Neuron (in vitro differentiated cells): ENCODE data around the gene TUSC2.

Experiments
- H2AFZ ChIP-seq: one replicate; pipeline ENCODE4 v1.6.1; 2013; ENCODE audit warnings: low read depth, mild to moderate bottlenecking, inconsistent platforms, low read length, moderate library complexity
- H3K27me3 ChIP-seq: one replicate; pipeline ENCODE4 v1.6.1; 2013; ENCODE audit warnings: low read length; ENCODE audit not compliant: insufficient read depth
- H3K36me3 ChIP-seq: one replicate; pipeline ENCODE4 v1.6.1; 2013; ENCODE audit warnings: low read length; ENCODE audit not compliant: insufficient read depth
- H3K4me1 ChIP-seq: one replicate; pipeline ENCODE4 v1.6.1; 2013; ENCODE audit warnings: low read length; ENCODE audit not compliant: insufficient read depth
- H3K4me3 ChIP-seq: 2 replicates; pipeline ENCODE4 v1.5.1; 2013; ENCODE audit warnings: mild to moderate bottlenecking, low read length, moderate library complexity
- H3K9me3 ChIP-seq: one replicate; pipeline ENCODE4 v1.6.1; 2013; ENCODE audit warnings: low read length

Gene TUSC2

DNA sequence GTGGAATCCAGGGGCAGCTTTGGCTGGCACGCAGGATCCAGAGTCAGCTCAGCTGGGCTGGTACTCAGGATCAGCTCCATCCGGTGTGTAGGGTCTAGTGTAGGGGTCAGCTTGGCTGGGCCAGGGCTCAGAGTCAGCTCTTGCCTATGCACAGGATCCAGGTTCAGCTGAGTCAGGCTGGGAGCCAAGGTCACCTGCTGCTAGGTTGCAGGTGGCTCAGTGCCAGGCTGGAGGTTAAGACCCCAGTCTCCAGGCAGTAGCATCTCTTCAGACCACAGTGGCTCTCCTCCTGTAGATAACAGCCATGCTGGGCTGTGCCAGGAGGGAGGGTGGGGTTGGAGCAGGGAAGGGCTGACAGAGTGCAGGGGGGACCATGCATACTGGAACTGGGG lies 30.6 kb downstream of the TUSC2 start:
- Histone ChIP-seq H3K36me3 (no peaks in the 10 kb centered on the region), H3K9me3 (no peaks in the 10 kb centered on the region), H3K4me1 (peaks cover 21% of the 10 kb centered on the region), H3K27me3 (no peaks in the 10 kb centered on the region), H3K4me3 (no peak overlapping the region), H2AFZ (no peak overlapping the region)

GRCh38 chr3:50296721-50297383 lies 31.2 kb downstream of the TUSC2 start:
- Histone ChIP-seq H3K4me1 (peaks cover 21% of the 10 kb centered on the region), H3K36me3 (no peaks in the 10 kb centered on the region), H2AFZ (no peak overlapping the region), H3K9me3 (no peaks in the 10 kb centered on the region), H3K4me3 (no peak overlapping the region), H3K27me3 (no peaks in the 10 kb centered on the region)

DNA sequence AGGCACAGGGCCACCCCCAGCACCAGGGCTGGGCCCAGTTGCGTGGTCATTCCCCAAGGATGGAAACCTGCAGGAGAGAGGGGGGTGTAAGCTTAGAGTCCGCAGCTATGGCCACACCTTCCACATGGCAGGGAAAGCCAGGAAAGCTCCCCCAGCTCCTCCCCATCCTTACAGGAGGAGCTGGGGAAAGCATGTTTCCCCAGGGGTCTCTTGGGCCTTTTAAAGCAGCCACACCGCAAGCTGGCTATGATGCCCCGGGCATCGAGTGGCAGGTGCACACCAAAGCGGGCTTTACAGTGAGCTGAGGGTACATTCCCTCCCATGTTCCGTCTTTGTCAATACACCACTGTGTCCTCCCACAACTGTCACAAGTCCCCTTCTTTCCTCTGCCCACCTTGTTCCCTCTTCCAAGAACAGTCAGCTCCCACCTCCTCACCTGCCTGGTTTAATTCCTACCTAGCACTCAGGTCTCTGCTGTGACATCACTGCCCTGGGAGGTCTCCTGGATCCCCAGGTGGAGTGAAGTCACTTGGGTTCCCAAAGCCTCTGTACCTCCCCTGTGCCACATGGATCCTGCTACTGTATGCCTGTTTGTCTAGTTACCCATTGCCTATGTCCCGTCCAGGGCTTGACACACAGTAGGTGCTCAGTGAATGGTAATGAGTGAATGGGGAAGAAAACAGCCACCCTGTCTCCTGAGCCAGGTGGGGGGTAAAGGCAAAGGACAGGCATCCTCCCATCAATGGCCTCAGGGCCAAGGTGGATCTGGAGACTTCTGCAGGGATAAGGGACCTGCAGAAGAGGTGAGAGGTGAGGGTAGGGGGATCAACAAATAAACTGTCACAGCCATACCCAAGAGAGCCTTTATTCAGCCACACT lies 32.2 kb downstream of the TUSC2 start:
- H3K9me3 ChIP-seq: no peaks in the 10 kb centered on the region
- H2AFZ ChIP-seq: no peak overlapping the region
- H3K4me1 ChIP-seq: peaks cover 30% of the 10 kb centered on the region
- no peak overlapping the region for H3K4me3 ChIP-seq
- H3K36me3 ChIP-seq: no peaks in the 10 kb centered on the region
- no peaks in the 10 kb centered on the region for H3K27me3 ChIP-seq

- peaks cover 23% of the 10 kb centered on the region for H3K4me1 ChIP-seq
- H3K4me3 ChIP-seq: no peak overlapping the region
- H3K9me3 ChIP-seq: no peaks in the 10 kb centered on the region
- H3K36me3 ChIP-seq: peaks cover 3% of the 10 kb centered on the region
- no peaks in the 10 kb centered on the region for H3K27me3 ChIP-seq
- H2AFZ ChIP-seq: no peak overlapping the region
Observed at GRCh38 chr3:50294492-50295403, 33.3 kb downstream of the TUSC2 start.

GRCh38 chr3:50294089-50294488 lies 33.9 kb downstream of the TUSC2 start:
- H3K27me3 ChIP-seq: no peaks in the 10 kb centered on the region
- H3K36me3 ChIP-seq: peaks cover 10% of the 10 kb centered on the region
- H3K4me1 ChIP-seq: peaks cover 21% of the 10 kb centered on the region
- no peaks in the 10 kb centered on the region for H3K9me3 ChIP-seq
- H2AFZ ChIP-seq: no peak overlapping the region
- no peak overlapping the region for H3K4me3 ChIP-seq

DNA sequence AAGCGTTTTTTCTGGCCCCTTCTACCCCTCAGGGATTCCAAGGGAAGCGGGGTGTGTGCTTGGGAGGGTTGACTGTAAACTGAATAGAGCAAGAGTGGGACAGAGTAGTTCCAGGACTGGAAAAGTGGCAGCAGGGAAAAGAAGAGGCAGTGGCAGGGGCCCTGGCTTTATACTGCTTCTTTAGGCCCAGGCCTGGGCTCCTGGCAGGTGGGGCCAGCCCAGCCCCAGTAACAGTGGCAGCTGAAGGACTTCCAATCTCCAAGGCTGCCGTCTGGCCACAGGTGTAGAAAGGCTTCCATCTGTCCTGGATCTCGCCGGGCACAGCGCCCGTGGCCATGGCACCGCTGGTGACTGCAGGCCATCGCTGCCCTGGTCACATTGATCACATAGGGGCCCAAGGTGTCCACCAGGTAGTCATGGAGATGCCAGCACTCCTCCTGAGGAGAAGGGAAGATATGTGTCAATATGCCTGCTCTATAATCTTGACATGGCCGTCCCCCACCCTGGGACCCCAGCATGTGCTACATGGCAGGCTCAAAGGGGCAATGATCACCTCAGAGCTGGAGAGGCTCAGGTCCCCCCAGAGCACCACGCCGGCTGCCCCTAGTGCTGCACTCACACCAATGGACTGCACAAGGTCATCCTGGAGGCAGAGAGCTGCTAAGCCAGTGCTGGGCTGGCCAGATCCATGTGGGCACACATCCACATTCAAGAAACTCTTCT lies 34.8 kb downstream of the TUSC2 start:
- H3K36me3 ChIP-seq: peaks cover 18% of the 10 kb centered on the region
- H2AFZ ChIP-seq: no peak overlapping the region
- H3K4me1 ChIP-seq: peaks cover 18% of the 10 kb centered on the region
- no peaks in the 10 kb centered on the region for H3K27me3 ChIP-seq
- H3K9me3 ChIP-seq: no peaks in the 10 kb centered on the region
- peak overlapping the region; percentile 51 for H3K4me3 ChIP-seq

- H3K9me3 ChIP-seq: no peaks in the 10 kb centered on the region
Observed at GRCh38 chr3:50292159-50293078, 35.6 kb downstream of the TUSC2 start, which contains the start of gene IFRD2. IFRD2 (minus strand) TSS chr3:50292429; CDS start chr3:50292274, 155 bp downstream.

GRCh38 chr3:50290161-50290641 lies 37.8 kb downstream of the TUSC2 start:
- Histone ChIP-seq H3K4me1 (peaks cover 16% of the 10 kb centered on the region), H3K9me3 (no peaks in the 10 kb centered on the region), H3K4me3 (no peak overlapping the region), H3K27me3 (no peaks in the 10 kb centered on the region), H2AFZ (no peak overlapping the region), H3K36me3 (peaks cover 32% of the 10 kb centered on the region)

More at GRCh38 chr3:50292159-50293078, 35.6 kb downstream of the TUSC2 start, which contains the start of gene IFRD2:
- peak within 1 kb of the TSS; percentile 93 for H3K4me3 ChIP-seq
- no peaks in the 10 kb centered on the region for H3K27me3 ChIP-seq
- H3K36me3 ChIP-seq: peaks cover 25% of the 10 kb centered on the region
- peaks cover 16% of the 10 kb centered on the region for H3K4me1 ChIP-seq
- no peak within 1 kb of the TSS for H2AFZ ChIP-seq

GRCh38 chr3:50289130-50289529 lies 38.9 kb downstream of the TUSC2 start:
- no peaks in the 10 kb centered on the region for H3K27me3 ChIP-seq
- H3K4me1 ChIP-seq: peaks cover 16% of the 10 kb centered on the region
- H3K9me3 ChIP-seq: no peaks in the 10 kb centered on the region
- no peak overlapping the region for H3K4me3 ChIP-seq
- no peak overlapping the region for H2AFZ ChIP-seq
- peaks cover 32% of the 10 kb centered on the region for H3K36me3 ChIP-seq

- Histone ChIP-seq H3K27me3 (no peaks in the 10 kb centered on the region), H3K9me3 (no peaks in the 10 kb centered on the region), H3K4me1 (peaks cover 16% of the 10 kb centered on the region), H2AFZ (no peak overlapping the region), H3K4me3 (no peak overlapping the region), H3K36me3 (peaks cover 32% of the 10 kb centered on the region)
Observed at GRCh38 chr3:50288387-50289007, 39.5 kb downstream of the TUSC2 start.

GRCh38 chr3:50287262-50287661 lies 40.8 kb downstream of the TUSC2 start:
- Histone ChIP-seq H3K27me3 (no peaks in the 10 kb centered on the region), H3K36me3 (peaks cover 32% of the 10 kb centered on the region), H3K9me3 (no peaks in the 10 kb centered on the region), H3K4me3 (no peak overlapping the region), H2AFZ (no peak overlapping the region), H3K4me1 (peaks cover 9% of the 10 kb centered on the region)
